K562 (cell line): Measurements from ENCODE around the gene RERE. TPM values are rescaled to one million over a fixed set of nuclear protein-coding genes. Genes with fewer than 3 reads are reported as not detected.

Source experiments
- ETV6 ChIP-seq, 3 experiments: fragments of 150-350 bp in 1 of 3; sonication (generic) in 1 of 3; formaldehyde crosslinking in 1 of 3; IDR thresholded peaks; 2 replicates each; pipeline versions ENCODE4 v1.6.1 to v1.8.0; 2014 to 2022; ENCODE audit warnings: borderline replicate concordance in 2 of 3, low read depth in 2 of 3, antibody characterized with exemption in 1 of 3, low read length in 1 of 3, mild to moderate bottlenecking in 1 of 3, missing genetic modification reagents in 1 of 3
- NRF1 ChIP-seq, 2 experiments: fragments of 450-650 bp; IDR thresholded peaks in 1 of 2; conservative IDR thresholded peaks in 1 of 2; 2 replicates each; pipeline ENCODE4 v1.6.1; 2014; ENCODE audit warnings: mild to moderate bottlenecking in 2 of 2
- polyA plus RNA-seq, 8 experiments: library from polyadenylated mRNA; depleted of rRNA in 4 of 8; stranded (reverse) in 5 of 8; unstranded in 3 of 8; fragments of >200 nt; fragmentation: Nextera tagmentation in 2 of 8; fragmentation: Illumina TruSeq in 1 of 8; extraction: Ambion mirVana in 2 of 8; extraction: Trizol in 1 of 8; gene quantifications; 2 replicates each; pipeline versions ENCODE4 v1.2.1 to v1.2.3, GENCODE V29; 2011 to 2014; ENCODE audit warnings: inconsistent platforms in 1 of 8, missing spikeins in 1 of 8
- total RNA-seq, 7 experiments: library from RNA; depleted of rRNA in 6 of 7; stranded (reverse); fragments of >200 nt in 6 of 7; fragmentation: Illumina TruSeq in 2 of 7; extraction: Trizol in 2 of 7; gene quantifications; 2 replicates each; pipeline versions ENCODE4 v1.2.1 to v1.2.3, GENCODE V29; 2011 to 2021; ENCODE audit warnings: low replicate concordance in 1 of 7
- TF ChIP-seq, protein P1 (sequence below): fragments of 450-650 bp; IDR thresholded peaks from 2 replicates; pipeline ENCODE4 v1.6.1; 2016; ENCODE audit warnings: mild to moderate bottlenecking, moderate library complexity

The RERE gene
- total and polyA plus RNA-seq, 9 of the 15 experiments (the other 6 are each of a cell fraction or from before 2014, with no cell fraction given): 3.0 to 51.5 (median 13.4) TPM

DNA sequence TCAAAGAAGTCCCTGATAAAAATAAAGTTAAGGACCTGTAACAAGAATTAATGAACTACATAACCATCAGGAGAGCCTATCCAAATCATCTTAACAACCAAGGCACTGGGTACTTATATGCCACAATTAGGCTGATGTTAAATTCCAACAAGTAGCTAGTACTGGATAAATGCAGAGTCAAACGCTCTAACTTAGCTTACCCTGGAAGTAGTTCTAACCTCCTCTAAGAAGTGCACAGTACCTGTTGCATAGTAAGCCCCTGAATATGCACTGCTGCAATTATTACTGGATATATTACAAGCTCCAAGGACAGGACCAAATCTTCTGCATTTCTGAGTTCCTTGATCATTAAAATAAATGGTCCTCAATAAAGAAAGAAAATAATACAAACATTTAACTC, 125.8 kb downstream of the RERE start (continued):
- TF ChIP-seq, protein P1, sequence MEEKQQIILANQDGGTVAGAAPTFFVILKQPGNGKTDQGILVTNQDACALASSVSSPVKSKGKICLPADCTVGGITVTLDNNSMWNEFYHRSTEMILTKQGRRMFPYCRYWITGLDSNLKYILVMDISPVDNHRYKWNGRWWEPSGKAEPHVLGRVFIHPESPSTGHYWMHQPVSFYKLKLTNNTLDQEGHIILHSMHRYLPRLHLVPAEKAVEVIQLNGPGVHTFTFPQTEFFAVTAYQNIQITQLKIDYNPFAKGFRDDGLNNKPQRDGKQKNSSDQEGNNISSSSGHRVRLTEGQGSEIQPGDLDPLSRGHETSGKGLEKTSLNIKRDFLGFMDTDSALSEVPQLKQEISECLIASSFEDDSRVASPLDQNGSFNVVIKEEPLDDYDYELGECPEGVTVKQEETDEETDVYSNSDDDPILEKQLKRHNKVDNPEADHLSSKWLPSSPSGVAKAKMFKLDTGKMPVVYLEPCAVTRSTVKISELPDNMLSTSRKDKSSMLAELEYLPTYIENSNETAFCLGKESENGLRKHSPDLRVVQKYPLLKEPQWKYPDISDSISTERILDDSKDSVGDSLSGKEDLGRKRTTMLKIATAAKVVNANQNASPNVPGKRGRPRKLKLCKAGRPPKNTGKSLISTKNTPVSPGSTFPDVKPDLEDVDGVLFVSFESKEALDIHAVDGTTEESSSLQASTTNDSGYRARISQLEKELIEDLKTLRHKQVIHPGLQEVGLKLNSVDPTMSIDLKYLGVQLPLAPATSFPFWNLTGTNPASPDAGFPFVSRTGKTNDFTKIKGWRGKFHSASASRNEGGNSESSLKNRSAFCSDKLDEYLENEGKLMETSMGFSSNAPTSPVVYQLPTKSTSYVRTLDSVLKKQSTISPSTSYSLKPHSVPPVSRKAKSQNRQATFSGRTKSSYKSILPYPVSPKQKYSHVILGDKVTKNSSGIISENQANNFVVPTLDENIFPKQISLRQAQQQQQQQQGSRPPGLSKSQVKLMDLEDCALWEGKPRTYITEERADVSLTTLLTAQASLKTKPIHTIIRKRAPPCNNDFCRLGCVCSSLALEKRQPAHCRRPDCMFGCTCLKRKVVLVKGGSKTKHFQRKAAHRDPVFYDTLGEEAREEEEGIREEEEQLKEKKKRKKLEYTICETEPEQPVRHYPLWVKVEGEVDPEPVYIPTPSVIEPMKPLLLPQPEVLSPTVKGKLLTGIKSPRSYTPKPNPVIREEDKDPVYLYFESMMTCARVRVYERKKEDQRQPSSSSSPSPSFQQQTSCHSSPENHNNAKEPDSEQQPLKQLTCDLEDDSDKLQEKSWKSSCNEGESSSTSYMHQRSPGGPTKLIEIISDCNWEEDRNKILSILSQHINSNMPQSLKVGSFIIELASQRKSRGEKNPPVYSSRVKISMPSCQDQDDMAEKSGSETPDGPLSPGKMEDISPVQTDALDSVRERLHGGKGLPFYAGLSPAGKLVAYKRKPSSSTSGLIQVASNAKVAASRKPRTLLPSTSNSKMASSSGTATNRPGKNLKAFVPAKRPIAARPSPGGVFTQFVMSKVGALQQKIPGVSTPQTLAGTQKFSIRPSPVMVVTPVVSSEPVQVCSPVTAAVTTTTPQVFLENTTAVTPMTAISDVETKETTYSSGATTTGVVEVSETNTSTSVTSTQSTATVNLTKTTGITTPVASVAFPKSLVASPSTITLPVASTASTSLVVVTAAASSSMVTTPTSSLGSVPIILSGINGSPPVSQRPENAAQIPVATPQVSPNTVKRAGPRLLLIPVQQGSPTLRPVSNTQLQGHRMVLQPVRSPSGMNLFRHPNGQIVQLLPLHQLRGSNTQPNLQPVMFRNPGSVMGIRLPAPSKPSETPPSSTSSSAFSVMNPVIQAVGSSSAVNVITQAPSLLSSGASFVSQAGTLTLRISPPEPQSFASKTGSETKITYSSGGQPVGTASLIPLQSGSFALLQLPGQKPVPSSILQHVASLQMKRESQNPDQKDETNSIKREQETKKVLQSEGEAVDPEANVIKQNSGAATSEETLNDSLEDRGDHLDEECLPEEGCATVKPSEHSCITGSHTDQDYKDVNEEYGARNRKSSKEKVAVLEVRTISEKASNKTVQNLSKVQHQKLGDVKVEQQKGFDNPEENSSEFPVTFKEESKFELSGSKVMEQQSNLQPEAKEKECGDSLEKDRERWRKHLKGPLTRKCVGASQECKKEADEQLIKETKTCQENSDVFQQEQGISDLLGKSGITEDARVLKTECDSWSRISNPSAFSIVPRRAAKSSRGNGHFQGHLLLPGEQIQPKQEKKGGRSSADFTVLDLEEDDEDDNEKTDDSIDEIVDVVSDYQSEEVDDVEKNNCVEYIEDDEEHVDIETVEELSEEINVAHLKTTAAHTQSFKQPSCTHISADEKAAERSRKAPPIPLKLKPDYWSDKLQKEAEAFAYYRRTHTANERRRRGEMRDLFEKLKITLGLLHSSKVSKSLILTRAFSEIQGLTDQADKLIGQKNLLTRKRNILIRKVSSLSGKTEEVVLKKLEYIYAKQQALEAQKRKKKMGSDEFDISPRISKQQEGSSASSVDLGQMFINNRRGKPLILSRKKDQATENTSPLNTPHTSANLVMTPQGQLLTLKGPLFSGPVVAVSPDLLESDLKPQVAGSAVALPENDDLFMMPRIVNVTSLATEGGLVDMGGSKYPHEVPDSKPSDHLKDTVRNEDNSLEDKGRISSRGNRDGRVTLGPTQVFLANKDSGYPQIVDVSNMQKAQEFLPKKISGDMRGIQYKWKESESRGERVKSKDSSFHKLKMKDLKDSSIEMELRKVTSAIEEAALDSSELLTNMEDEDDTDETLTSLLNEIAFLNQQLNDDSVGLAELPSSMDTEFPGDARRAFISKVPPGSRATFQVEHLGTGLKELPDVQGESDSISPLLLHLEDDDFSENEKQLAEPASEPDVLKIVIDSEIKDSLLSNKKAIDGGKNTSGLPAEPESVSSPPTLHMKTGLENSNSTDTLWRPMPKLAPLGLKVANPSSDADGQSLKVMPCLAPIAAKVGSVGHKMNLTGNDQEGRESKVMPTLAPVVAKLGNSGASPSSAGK: no peak
- TF ChIP-seq NRF1 (conservative IDR thresholded peaks at IDR 0.05 in 1 of 2, IDR thresholded peaks at IDR 0.05 in 1 of 2) (no peak), ETV6 (IDR thresholded peaks at IDR 0.05; ENCODE audit: borderline replicate concordance in 1 of 2, low read depth in 2 of 2, low read length in 1 of 2) (no peak), ETV6 (CRISPR knock-in tag; IDR thresholded peaks at IDR 0.05; ENCODE audit: borderline replicate concordance) (no peak)
